Lower leg skin (tissue), 4 donors: ENCODE data around the gene ZSCAN22. TPM values are rescaled to one million over a fixed set of nuclear protein-coding genes. Genes with fewer than 3 reads are reported as not detected.

Source experiments
- DNase-seq, 2 donors: peaks; one replicate each; pipeline ENCODE4 v3.0.0-alpha.2; 2019; ENCODE audit warnings: low spot score in 2 of 2
- H3K4me3 ChIP-seq: fragments of 200-600 bp; sonication (generic); 2 replicates; pipeline ENCODE4 v1.5.1; 2017; ENCODE audit warnings: mild to moderate bottlenecking, low read depth; ENCODE audit not compliant: poor library complexity, severe bottlenecking
- POLR2A ChIP-seq, 2 donors: fragments of 450-650 bp; IDR thresholded peaks; one replicate each; pipeline ENCODE4 v1.6.1; 2016 to 2017; ENCODE audit warnings: antibody characterized with exemption in 2 of 2, mild to moderate bottlenecking in 1 of 2, moderate library complexity in 1 of 2
- WGBS, 2 donors: methylation state at CpG; one replicate each; pipeline ENCODE4 v1.1.5; 2018; 5-methylcytosine and 5-hydroxymethylcytosine counted together
- intact Hi-C: fragments of 100-400 bp; cut with DNase I; formaldehyde crosslinking; loops from one replicate; pipeline ENCODE4 v1.15.0; 2023; ENCODE audit warnings: low total_unique reads
- total RNA-seq, 4 donors: library from RNA; depleted of rRNA; stranded (reverse); fragments of >200 nt; gene quantifications; one replicate each; pipeline ENCODE4 v1.1.0, GENCODE V29; 2016
- TF ChIP-seq, protein P1 (sequence below), 3 donors: fragments of 450-650 bp; IDR thresholded peaks; one replicate each; pipeline ENCODE4 v1.5.1; 2016; ENCODE audit warnings: antibody characterized with exemption in 3 of 3, mild to moderate bottlenecking in 3 of 3, moderate library complexity in 2 of 3

ZSCAN22 gene
- total RNA-seq, 4 donors from 2014 or later: 4.8 to 7.7 (median 5.4) TPM

- WGBS, 2 donors: 0 to 1% methylated on average over 44 to 49 of the region's 74 CpGs
- DNase-seq: peak; percentile 95 to 99
- intact Hi-C loops: no loop called here
- peak within 1 kb of the TSS; percentile 72 for H3K4me3 ChIP-seq
- TF ChIP-seq, protein P1, sequence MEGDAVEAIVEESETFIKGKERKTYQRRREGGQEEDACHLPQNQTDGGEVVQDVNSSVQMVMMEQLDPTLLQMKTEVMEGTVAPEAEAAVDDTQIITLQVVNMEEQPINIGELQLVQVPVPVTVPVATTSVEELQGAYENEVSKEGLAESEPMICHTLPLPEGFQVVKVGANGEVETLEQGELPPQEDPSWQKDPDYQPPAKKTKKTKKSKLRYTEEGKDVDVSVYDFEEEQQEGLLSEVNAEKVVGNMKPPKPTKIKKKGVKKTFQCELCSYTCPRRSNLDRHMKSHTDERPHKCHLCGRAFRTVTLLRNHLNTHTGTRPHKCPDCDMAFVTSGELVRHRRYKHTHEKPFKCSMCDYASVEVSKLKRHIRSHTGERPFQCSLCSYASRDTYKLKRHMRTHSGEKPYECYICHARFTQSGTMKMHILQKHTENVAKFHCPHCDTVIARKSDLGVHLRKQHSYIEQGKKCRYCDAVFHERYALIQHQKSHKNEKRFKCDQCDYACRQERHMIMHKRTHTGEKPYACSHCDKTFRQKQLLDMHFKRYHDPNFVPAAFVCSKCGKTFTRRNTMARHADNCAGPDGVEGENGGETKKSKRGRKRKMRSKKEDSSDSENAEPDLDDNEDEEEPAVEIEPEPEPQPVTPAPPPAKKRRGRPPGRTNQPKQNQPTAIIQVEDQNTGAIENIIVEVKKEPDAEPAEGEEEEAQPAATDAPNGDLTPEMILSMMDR (IDR thresholded peaks at IDR 0.05): no peak
- TF ChIP-seq POLR2A (IDR thresholded peaks at IDR 0.05): no peak
These were observed 35.6 kb downstream of the ZSCAN22 start, which contains the start of gene ZNF497 for GRCh38 chr19:58362272-58362994. TSS of gene ZNF497 (minus strand) at chr19:58362751. CDS start at chr19:58357635, 5,116 bp downstream.

GRCh38 chr19:58364146-58364545 lies 37.4 kb downstream of the ZSCAN22 start:
- intact Hi-C loops: no loop called here
- WGBS, 2 donors: 79 to 82% methylated on average over 5 of the region's 5 CpGs
- DNase-seq: no peak
- H3K4me3 ChIP-seq: no peak overlapping the region
- no peak for TF ChIP-seq POLR2A (IDR thresholded peaks at IDR 0.05)
- TF ChIP-seq, protein P1 (IDR thresholded peaks at IDR 0.05): no peak

GRCh38 chr19:58366585-58367430 lies 40.0 kb downstream of the ZSCAN22 start:
- WGBS, 2 donors: 88 to 90% methylated on average over 32 of the region's 32 CpGs
- intact Hi-C loops: no loop called here
- H3K4me3 ChIP-seq: no peak overlapping the region
- DNase-seq: no peak
- TF ChIP-seq POLR2A (IDR thresholded peaks at IDR 0.05): no peak
- TF ChIP-seq, protein P1 (IDR thresholded peaks at IDR 0.05): no peak

DNA sequence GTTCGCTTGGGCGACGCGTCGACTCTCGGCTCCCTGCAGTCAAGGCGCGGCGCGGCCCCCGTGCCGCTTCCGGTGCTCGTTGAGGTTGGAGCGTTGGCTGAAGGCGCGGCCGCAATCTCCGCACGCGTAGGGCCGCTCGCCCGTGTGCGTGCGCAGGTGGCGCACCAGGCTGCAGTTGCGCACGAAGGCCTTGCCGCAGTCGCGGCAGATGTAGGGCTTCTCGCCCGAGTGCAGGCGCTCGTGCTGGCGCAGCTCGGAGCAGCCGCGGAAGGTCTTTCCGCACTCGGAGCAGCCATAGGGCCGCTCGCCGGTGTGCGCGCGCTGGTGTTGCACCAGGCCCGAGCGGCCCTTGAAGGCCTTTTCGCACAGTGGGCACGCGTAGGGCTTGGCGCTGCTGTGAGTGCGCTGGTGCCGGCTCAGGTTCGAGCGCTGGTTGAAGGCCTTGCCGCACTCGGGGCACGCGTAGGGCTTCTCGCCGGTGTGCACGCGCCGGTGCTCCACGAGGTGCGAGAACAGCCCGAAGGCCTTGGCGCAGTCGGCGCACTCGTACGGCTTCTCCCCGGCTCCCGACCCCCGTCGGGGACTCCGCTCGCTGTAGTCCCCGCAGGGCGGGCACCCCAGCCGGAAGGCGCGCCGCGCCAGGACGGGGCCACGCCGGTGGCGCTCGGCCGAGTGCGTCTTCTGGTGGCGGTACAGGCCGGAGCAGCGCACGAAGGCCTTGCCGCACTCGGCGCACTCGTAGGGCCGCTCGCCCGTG lies 41.1 kb downstream of the ZSCAN22 start:
- TF ChIP-seq, protein P1 (IDR thresholded peaks at IDR 0.05): no peak
- TF ChIP-seq POLR2A (IDR thresholded peaks at IDR 0.05): no peak
- DNase-seq: no peak

GRCh38 chr19:58368561-58369360 lies 42.0 kb downstream of the ZSCAN22 start:
- no peak overlapping the region for H3K4me3 ChIP-seq
- TF ChIP-seq POLR2A (IDR thresholded peaks at IDR 0.05): no peak
- TF ChIP-seq, protein P1 (IDR thresholded peaks at IDR 0.05): no peak
- 92% methylated on average over 54 to 62 of the region's 68 CpGs for WGBS, 2 donors
- intact Hi-C loops: no loop called here
- DNase-seq: no peak

More for the DNA sequence above, 41.1 kb downstream of the ZSCAN22 start:
- WGBS, 2 donors: 80 to 87% methylated on average over 50 to 103 of the region's 106 CpGs
- intact Hi-C loops: no loop called here
- no peak overlapping the region for H3K4me3 ChIP-seq
